OCI-LY3 (cell line): ENCODE results near the gene RNF113A.
A peak's percentile ranks its signal among the peaks of the same experiment; 100 is the strongest.

Source experiments
- H2AFZ ChIP-seq: fragments of 200-600, 300-600 bp; shearing (Covaris generic); 2 replicates; pipeline ENCODE4 v1.6.0; 2014; ENCODE audit warnings: antibody characterized with exemption, low read depth, low read length
- H3K27ac ChIP-seq: fragments of 200-600, 300-600 bp; sonication (generic); 2 replicates; pipeline ENCODE4 v1.5.1; 2014; ENCODE audit warnings: mild to moderate bottlenecking, low read length, moderate library complexity, mixed read lengths
- H3K27me3 ChIP-seq: fragments of 200-600, 300-600 bp; sonication (generic); 2 replicates; pipeline ENCODE4 v1.6.1; 2014; ENCODE audit warnings: low read depth, low read length, mixed read lengths
- H3K36me3 ChIP-seq: fragments of 200-600, 300-600 bp; sonication (generic); replicated peaks from 2 replicates; pipeline ENCODE3; 2014; ENCODE audit warnings: low read depth, low read length, mixed read lengths
- H3K4me1 ChIP-seq: fragments of 300-600, 200-600 bp; sonication (generic); 2 replicates; pipeline ENCODE4 v1.6.1; 2014; ENCODE audit warnings: low read length, mixed read lengths
- H3K4me2 ChIP-seq: fragments of 200-600, 300-600 bp; sonication (generic); 2 replicates; pipeline ENCODE4 v1.6.1; 2014; ENCODE audit warnings: low read length, mixed read lengths
- H3K4me3 ChIP-seq: fragments of 300-600, 200-600 bp; sonication (generic); 2 replicates; pipeline ENCODE4 v1.5.1; 2014; ENCODE audit warnings: antibody characterized with exemption, mild to moderate bottlenecking, low read length, moderate library complexity
- H3K79me2 ChIP-seq: fragments of 300-600, 200-600 bp; shearing (Covaris generic); 2 replicates; pipeline ENCODE4 v1.6.1; 2014; ENCODE audit warnings: mild to moderate bottlenecking, low read length, mixed read lengths
- H3K9ac ChIP-seq: fragments of 300-600, 200-600 bp; shearing (Covaris generic); 2 replicates; pipeline ENCODE4 v1.6.0; 2014; ENCODE audit warnings: mild to moderate bottlenecking, low read length, moderate library complexity
- H3K9me3 ChIP-seq: fragments of 200-600, 300-600 bp; shearing (Covaris generic); 2 replicates; pipeline ENCODE4 v1.6.1; 2014; ENCODE audit warnings: low read length, mixed read lengths; ENCODE audit not compliant: insufficient read depth
- H4K20me1 ChIP-seq: fragments of 200-600, 300-600 bp; sonication (generic); 2 replicates; pipeline ENCODE4 v1.6.1; 2016; ENCODE audit warnings: low read length, mixed read lengths; ENCODE audit not compliant: insufficient read depth
- CTCF ChIP-seq: fragments of 200-600, 300-600 bp; sonication (generic); IDR thresholded peaks from 2 replicates; pipeline ENCODE4 v1.5.1; 2014; ENCODE audit warnings: antibody characterized with exemption, low read length, low read depth
- EZH2phosphoT487 ChIP-seq: fragments of 200-600 bp; shearing (Covaris generic); IDR thresholded peaks from 2 replicates; pipeline ENCODE4 v1.6.1; 2018; ENCODE audit warnings: antibody characterized with exemption, mixed run types, low read depth

RNF113A gene

DNA sequence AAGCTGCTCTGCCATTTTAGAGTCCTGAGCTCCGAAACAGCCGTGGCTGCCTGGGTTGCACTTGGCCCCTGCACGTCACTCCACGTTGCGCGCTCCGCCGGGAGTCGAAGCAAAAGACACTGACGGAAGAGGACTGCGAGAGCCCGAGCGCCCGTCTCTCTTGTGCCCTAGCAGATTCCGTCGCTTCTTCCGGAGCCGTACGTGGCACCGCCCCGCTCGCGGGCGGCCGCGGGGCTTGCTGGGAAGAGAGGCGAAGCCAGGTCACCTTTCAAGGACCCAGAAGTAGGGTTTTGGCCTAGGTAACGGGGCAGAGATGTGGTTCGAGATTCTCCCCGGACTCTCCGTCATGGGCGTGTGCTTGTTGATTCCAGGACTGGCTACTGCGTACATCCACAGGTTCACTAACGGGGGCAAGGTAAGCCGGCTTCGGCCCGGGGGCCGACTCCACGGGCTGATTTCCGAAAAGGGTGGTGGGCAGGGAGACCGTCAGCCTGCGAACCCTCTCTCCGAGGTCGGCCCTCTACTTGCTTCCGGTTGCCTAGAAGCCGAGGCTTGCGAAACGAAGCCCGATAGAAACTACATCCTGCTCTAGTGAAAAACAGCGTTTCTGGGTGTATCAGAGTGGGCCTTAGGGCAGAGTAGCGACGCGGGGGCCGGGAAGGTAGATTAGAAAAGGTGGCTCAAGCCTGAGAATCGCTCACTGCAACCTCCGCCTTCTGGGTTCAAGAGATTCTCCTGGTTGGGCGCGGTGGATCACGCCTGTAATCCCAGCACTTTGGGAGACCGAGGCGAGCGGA, at the start of gene RNF113A, which contains the start of gene NDUFA1:
TSS of gene RNF113A (minus strand) at position 135 of the 797 bp plus-strand sequence. CDS start at position 15, 120 bp downstream.
TSS of gene NDUFA1 (plus strand) at position 234 of the 797 bp plus-strand sequence. CDS start at position 314, 80 bp downstream.
- peaks cover 53% of the 10 kb centered on the region for H3K79me2 ChIP-seq
- no peak for TF ChIP-seq EZH2phosphoT487
- TF ChIP-seq CTCF = no peak
- H3K9me3 ChIP-seq = no peaks in the 10 kb centered on the region
- H4K20me1 ChIP-seq = no peaks in the 10 kb centered on the region
- peak within 1 kb of the TSS; percentile 85 for H3K4me2 ChIP-seq
- peak within 1 kb of the TSS; percentile 98 for H3K9ac ChIP-seq
- H3K36me3 ChIP-seq = peaks cover 6% of the 10 kb centered on the region
- peak within 1 kb of the TSS; percentile 91 for H3K27ac ChIP-seq
- peak within 1 kb of the TSS; percentile 64 for H2AFZ ChIP-seq
- no peaks in the 10 kb centered on the region for H3K27me3 ChIP-seq
- peak within 1 kb of the TSS; percentile 99 for H3K4me3 ChIP-seq
- H3K4me1 ChIP-seq = peaks cover 6% of the 10 kb centered on the region; the same call in 1 of the 2 replicates

DNA sequence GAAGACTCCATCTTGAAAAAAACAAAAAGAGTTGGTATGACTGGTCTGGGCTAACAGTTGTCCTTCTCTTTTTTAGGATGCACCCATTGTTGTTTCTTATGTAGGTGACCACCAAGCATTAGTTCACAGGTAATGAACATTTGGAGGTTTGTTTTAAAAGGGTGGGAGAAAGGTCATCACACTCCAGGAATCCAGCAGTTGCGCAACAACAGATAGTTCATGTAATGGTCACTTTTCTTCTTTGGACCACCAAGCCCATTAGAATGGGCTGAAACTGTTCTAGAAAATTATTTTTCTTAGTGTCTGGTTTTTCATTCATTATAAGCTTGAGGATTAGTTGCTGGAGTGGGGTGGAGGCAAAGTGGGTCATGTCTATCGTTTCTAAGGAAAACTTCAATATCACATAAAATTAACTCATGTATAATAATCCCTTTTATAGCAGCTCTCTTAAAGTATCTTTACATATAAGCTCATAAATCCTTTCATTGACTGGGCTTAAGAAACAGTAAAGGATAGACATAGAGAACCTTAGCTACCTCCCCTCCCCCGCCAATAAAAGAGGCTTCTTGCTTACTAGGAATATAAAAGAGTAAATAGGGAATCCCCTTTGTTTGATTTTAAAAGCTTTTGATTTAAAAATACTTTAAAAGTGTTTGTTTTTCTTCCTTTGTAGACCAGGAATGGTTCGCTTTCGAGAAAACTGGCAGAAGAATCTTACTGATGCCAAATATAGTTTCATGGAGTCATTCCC, 48.5 kb upstream of the RNF113A start:
- Histone ChIP-seq H3K4me1 (no peaks in the 10 kb centered on the region), H3K9me3 (no peaks in the 10 kb centered on the region), H3K27me3 (no peaks in the 10 kb centered on the region), H4K20me1 (no peaks in the 10 kb centered on the region), H3K4me3 (no peak overlapping the region), H3K27ac (no peak overlapping the region), H3K9ac (no peak overlapping the region), H3K36me3 (no peaks in the 10 kb centered on the region), H3K4me2 (no peak overlapping the region), H3K79me2 (no peaks in the 10 kb centered on the region), H2AFZ (no peak overlapping the region)
- no peak for TF ChIP-seq CTCF
- TF ChIP-seq EZH2phosphoT487 = no peak

DNA sequence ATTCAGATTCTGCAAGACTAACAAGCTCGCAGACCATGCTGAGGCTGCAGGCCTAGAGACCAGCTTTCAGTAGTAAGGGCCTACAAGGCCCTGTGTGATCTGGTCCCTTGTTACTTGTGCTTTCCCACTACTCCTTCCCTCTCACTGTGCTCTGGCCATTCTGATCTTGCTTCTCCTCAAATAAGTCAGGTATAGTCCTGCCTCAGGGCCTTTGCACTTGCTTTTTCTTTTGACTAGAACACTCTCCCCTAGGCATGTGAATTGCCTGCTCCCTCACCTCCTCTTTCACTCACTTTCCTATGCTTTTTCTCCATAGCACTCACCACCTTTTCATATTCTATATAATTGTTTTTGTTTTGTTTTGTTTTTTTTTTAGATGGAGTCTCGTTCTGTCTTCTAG, 46.3 kb upstream of the RNF113A start:
- H3K9me3 ChIP-seq = no peaks in the 10 kb centered on the region
- H3K27ac ChIP-seq = no peak overlapping the region
- no peak for TF ChIP-seq CTCF
- no peak for TF ChIP-seq EZH2phosphoT487
- H3K4me1 ChIP-seq = no peaks in the 10 kb centered on the region
- no peak overlapping the region for H2AFZ ChIP-seq
- no peak overlapping the region for H3K9ac ChIP-seq
- H3K4me3 ChIP-seq = no peak overlapping the region
- H3K27me3 ChIP-seq = no peaks in the 10 kb centered on the region
- no peaks in the 10 kb centered on the region for H4K20me1 ChIP-seq
- no peaks in the 10 kb centered on the region for H3K79me2 ChIP-seq
- no peaks in the 10 kb centered on the region for H3K36me3 ChIP-seq
- H3K4me2 ChIP-seq = no peak overlapping the region

GRCh38 chrX:119916310-119916709, 44.8 kb upstream of the RNF113A start:
- TF ChIP-seq CTCF (no peak), EZH2phosphoT487 (no peak)
- H3K4me1 ChIP-seq = no peaks in the 10 kb centered on the region

More at GRCh38 chrX:119916310-119916709, 44.8 kb upstream of the RNF113A start:
- Histone ChIP-seq H3K4me3 (no peak overlapping the region), H3K79me2 (no peaks in the 10 kb centered on the region), H3K4me2 (no peak overlapping the region), H3K9ac (no peak overlapping the region), H4K20me1 (no peaks in the 10 kb centered on the region), H2AFZ (no peak overlapping the region), H3K27ac (no peak overlapping the region), H3K9me3 (no peaks in the 10 kb centered on the region), H3K27me3 (no peaks in the 10 kb centered on the region), H3K36me3 (no peaks in the 10 kb centered on the region)
